NOMO-1 treated with dmso at 0.1 percent for 144 hours (cell line): ENCODE data around the gene THOC5.
A peak's percentile ranks its signal among the peaks of the same experiment; 100 is the strongest.
"Not testable (repeated sequence)": the region's sequence is repeated elsewhere in the genome, so short reads cannot be mapped to it uniquely, and the experiment has no call there.

Experiments
- DNase-seq: peaks from one replicate; lab custom pipeline; 2025; ENCODE audit not compliant: unreplicated experiment; lab: John Stamatoyannopoulos, UW

The THOC5 gene

GRCh38 chr22:29563652-29564460 lies 10.3 kb upstream of the THOC5 start:
- DNase-seq: no peak

DNA sequence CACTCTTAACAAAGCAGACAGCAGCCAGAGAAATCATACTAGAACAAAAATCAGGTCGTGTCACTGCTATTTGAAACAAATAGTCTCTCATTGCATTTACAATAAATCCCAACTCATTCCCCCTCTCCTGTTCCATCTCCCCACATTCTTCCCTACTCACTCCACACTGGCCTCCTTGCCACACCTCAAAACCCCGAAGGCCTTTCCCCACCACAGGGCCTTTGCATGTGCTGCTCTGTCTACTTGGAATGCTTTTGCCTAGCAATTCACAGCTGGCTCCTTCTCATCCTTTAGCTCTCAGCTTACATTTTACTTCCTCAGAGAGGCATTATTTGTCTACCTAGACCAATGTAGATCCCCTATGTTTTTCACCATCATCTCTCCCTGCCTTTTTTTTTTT lies 6.3 kb upstream of the THOC5 start:
- DNase-seq: no peak

DNA sequence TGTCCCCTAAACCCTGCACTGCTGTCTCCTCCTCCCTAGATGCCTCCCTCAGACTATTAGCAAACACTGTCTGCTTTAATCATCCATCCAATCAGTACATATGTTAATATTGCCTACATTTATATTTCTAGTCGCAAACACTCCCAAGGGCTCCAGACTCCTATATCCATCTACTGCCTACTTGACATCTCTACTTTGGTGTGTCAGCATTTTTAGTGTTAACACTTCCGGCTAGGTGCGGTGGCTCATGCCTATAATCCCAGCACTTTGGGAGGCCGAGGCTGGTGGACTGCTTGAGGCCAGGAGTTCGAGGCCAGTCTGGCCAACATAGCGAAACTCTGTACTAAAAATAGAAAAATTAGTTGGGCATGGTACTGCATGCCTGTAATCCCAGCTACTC lies 5.5 kb upstream of the THOC5 start:
- no peak for DNase-seq

GRCh38 chr22:29555065-29555644 lies 1.6 kb upstream of the THOC5 start:
- no peak for DNase-seq

GRCh38 chr22:29552357-29552756 lies 1.2 kb downstream of the THOC5 start:
- DNase-seq: not testable (repeated sequence)

DNA sequence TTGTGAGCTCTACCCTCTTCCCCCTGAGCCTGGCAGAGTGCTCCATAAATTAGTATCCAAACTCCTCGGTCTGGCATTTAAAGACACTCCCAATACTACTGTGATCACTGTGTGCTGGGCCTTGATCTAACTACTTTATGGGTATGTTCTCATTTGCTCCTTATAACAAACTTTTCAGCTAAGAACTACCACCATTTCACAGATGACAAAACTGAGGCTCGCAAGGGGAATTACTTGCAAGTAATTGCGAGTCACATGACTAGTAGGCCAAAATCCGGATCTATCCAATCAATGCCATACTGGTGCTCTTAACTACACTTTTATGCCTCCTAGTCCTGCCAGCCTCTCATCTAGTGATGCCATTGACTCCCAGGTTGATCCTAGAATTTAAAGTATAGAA lies 3.6 kb downstream of the THOC5 start:
- no peak for DNase-seq

DNA sequence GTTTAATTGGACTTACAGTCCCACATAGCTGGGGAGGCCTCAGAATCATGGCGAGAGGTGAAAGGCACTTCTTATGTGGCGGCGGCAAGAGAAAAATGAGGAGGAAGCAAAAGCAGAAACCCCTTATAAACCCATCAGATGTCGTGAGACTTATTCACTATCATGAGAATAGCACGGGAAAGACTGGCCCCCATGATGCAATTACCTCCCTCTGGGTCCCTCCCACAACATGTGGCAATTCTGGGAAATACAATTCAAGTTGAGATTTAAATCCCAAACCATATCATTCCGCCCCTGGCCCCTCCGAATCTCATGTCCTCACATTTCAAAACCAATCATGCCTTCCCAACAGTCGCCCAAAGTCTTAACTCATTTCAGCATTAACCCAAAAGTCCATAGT lies 8.5 kb downstream of the THOC5 start:
- DNase-seq: not testable (repeated sequence)

DNA sequence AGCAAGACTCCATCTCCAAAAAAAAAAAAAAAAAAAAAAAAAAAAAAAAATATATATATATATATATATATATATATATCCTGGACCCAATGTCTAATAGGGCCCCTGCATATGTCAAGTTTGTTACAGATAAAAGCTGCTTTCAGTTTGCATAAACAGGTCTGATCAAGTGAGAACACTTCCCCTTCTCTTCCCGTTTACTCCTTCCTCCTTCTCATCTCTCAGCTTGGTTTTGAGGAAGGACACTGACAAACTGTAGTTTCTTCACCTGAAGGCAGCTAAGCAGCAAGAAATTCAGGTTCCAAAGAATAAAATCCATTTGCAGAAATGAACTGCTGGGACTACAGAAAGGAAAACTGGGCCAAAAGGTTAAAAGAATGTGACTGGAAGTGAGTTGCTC lies 11.7 kb downstream of the THOC5 start:
- DNase-seq: peak; percentile 25

GRCh38 chr22:29539105-29539504 lies 14.5 kb downstream of the THOC5 start:
- no peak for DNase-seq

- DNase-seq: no peak
Measured at GRCh38 chr22:29536411-29536810, 17.1 kb downstream of the THOC5 start.

- DNase-seq: no peak
Measured at GRCh38 chr22:29531419-29531818, 22.1 kb downstream of the THOC5 start.

GRCh38 chr22:29530716-29531115 lies 22.8 kb downstream of the THOC5 start:
- DNase-seq: no peak

GRCh38 chr22:29528144-29528543 lies 25.4 kb downstream of the THOC5 start:
- no peak for DNase-seq

DNA sequence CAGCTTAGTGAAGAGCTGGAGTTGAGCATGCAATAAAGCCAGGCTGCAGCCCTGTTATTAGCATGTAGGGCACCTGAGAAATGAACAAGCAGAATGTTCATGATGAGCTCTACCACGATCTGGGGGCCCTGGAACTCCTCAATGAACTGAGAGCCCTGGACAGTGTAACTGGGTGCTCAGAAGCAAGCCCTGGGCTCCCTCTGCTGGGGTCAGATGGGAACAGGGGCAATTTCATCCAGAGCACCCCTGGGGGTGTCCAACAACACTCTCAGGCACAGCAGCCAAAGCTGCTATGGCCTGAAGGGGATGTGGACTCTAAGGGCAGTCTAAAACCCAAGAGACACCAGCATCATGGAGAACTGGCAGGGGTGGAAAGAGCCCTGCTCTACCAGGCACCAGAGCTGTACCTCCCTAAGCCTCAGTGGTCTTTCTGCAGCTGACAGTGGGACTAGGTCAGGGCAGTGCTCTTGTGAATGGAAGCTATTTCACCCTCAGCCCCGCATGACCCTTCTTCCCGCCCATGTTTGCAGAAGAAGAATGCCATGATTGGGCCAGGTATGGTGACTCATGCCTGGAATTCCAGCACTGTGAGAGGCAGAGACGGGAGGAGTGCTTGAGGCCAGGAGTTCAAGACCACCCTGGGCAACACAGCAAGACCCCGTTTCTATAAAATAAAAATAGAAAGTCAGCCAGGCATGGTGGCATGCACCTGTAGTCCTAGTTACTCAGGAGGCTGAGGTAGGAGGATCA lies 28.9 kb downstream of the THOC5 start:
- DNase-seq: no peak

DNA sequence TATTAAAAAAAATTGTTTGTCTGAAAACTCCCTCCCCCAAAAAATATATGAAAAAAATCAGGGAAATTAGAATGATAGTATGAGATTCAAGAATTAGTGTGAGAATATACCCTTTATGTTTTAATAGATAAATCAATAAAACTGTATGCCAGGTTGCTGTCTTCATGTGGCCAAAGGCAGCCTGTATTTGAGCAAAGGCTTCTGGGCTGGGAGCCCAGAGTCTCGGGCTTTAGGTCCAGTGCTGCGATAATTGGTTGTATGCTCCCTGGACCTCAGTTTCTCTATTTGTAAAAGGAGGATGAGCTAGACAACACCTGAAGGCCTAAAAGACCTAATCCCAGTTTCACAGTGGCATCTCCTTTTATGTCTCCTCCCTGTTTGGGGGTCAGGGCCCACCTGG lies 29.8 kb downstream of the THOC5 start:
- DNase-seq: no peak

DNA sequence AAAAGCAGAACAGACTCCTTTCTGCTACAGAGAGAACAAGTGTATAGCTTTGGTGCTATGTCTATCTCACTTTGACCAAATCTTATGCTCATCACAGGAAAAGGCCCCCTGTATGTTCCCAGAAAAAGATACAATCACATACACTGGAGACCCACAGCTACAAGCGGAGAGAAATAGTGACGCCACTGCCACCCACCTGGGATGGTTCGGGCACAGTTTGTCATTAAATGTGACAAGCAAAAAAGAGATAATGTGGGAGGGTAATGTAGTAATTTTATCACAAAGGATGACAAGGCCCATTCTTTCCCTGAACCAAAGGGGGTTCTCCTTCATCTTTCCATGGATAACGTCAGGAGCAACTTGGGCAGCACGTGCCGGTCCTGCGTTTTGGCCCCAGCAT lies 32.0 kb downstream of the THOC5 start:
- no peak for DNase-seq

DNA sequence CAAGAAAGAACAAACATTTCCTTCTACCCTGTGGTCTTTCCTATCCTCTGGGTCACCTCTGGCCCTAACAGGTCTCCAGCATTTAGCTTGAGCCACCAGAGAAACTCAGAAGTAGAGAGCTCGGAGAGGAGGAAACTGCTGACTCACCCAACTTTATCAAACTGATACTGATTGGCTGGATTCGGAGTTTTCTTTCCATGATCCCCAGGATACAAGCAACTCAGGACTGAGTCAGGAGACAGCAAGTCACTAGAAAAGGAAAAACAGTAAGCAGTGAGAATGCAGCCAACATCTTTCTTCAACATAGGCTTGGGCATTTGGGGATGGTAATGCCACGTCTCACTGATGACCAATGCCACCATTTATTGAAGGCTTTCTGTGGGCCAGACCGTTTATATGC lies 32.7 kb downstream of the THOC5 start:
- DNase-seq: no peak

DNA sequence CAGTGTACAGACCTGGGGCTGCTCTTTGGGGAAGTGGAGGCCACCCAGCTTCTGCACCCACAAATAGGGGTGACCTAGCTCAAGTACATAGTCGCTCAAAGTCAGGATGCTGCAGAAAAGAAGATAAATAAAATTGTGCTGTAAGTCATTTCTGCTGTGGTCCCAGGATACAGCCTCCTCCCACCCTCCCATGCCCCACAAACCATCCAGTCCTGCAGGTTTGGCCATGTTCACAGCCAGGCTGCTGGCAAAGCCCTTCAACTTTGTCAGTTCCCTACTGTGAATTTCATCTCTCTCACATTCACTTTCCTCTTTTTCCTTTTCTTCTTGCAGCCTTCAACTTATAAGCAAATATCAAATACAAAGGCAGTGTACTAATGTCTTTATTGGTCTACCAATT lies 33.6 kb downstream of the THOC5 start:
- no peak for DNase-seq

DNA sequence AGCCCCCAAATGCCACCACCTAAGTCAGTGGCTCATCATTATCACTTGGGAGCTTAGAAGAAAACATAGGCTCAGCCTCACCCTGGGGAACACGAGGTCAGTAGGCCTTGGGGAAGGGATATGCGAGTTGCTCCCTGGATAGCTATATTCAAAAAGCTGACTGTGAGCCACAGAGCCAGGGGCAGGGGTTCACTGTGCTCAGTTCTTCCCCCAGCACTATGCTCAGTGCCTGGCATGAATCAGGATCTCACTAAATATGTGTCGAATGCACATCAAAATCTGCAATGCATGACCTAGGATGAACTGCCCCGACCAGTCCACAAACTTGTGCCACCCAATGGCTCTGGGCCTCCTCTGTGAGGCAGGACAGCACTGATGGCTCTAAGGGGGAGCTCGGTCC lies 35.1 kb downstream of the THOC5 start:
- no peak for DNase-seq

DNA sequence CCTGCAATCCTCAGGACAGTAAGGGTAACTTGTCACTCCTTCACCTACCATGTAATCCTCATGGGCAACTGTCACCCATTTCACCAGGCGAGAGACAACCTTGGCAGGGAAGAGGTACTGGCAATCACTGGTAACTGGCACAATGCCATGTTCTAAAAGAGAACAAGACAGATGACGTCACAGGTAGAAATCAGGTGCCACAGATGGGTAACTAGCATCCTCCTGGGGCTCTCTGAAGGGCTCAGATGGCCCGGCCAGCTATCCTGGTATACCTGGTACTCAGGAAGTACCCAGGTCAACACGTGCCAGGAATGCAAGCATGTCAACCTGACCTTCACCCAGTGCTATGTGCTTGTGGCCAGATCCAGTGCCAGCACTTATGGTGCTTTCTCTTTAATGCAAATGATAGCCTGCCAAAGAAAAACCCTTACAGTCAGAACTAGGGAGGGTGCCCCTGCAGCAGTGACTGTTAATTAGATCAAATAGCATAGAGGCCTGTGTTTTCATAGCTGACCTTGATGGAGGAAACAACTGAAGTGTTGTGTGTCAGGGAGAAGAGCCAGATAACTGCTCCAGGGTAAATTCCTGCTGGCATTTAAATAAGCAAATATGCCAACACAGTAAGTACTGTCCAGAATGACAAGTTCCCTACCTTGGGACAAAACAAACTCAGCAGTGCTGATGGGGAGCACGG lies 36.2 kb downstream of the THOC5 start:
- no peak for DNase-seq

DNA sequence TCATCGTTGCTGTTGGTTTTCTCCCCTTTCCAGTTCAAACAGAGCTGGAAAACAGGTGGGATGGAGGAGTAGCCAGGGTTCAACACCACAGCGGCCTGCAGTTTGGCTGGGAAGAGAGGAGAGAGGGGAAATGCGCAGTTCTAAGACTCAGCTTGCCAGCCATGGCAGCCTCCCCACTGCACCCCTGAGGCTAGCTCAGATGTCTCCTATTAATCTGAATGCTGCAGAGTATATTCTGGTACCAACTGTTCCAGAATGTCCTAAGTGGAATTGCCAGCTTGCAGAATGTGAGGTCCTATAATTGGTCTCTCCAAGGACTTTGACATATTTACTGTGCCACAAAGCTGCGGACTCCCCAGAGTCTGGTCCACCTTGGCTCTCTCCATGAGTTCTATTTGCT lies 41.5 kb downstream of the THOC5 start:
- DNase-seq: no peak
